GM06990 (cell line): ENCODE results near the gene MT1X.

Experiments
- DNase-seq: peaks from one replicate; pipeline ENCODE4 v3.0.0-alpha.2; 2011; ENCODE audit not compliant: insufficient read length; ENCODE audit errors: extremely low read depth
- H3K27me3 ChIP-seq: replicated peaks from 2 replicates; pipeline ENCODE4 v1.6.0; 2011; ENCODE audit warnings: low read length; ENCODE audit not compliant: control insufficient read depth, insufficient read depth
- H3K36me3 ChIP-seq: 2 replicates; pipeline ENCODE4 v1.5.1; 2011; ENCODE audit warnings: low read length; ENCODE audit not compliant: control insufficient read depth, insufficient read depth
- H3K4me3 ChIP-seq: replicated peaks from 2 replicates; pipeline ENCODE4 v1.5.1; 2011; ENCODE audit warnings: low read depth, mild to moderate bottlenecking, control low read depth, low read length
- CTCF ChIP-seq: IDR thresholded peaks from 2 replicates; pipeline ENCODE4 v1.5.1; 2011; ENCODE audit warnings: low read length, control low read depth, mild to moderate bottlenecking, inconsistent platforms; ENCODE audit not compliant: insufficient read depth, poor library complexity, severe bottlenecking

MT1X gene

GRCh38 chr16:56702836-56703235 lies 20.6 kb downstream of the MT1X start:
- Histone ChIP-seq H3K4me3 (no peak overlapping the region), H3K27me3 (no peaks in the 10 kb centered on the region), H3K36me3 (no peaks in the 10 kb centered on the region)
- TF ChIP-seq CTCF, result no peak
- no peak for DNase-seq

GRCh38 chr16:56708525-56709442 lies 26.5 kb downstream of the MT1X start:
- Histone ChIP-seq H3K36me3 (no peaks in the 10 kb centered on the region), H3K27me3 (0 out of 2 replicates have a peak, but pooled peaks cover 2% of the 10 kb centered on the region), H3K4me3 (no peak overlapping the region)
- no peak for TF ChIP-seq CTCF
- no peak for DNase-seq

- no peaks in the 10 kb centered on the region for H3K36me3 ChIP-seq
- no peak overlapping the region for H3K4me3 ChIP-seq
- 0 out of 2 replicates have a peak, but pooled peaks cover 2% of the 10 kb centered on the region for H3K27me3 ChIP-seq
- no peak for DNase-seq
- no peak for TF ChIP-seq CTCF
Observed at GRCh38 chr16:56709443-56710040, 27.3 kb downstream of the MT1X start.

GRCh38 chr16:56710181-56710737 lies 28.0 kb downstream of the MT1X start:
- no peaks in the 10 kb centered on the region for H3K36me3 ChIP-seq
- no peak for TF ChIP-seq CTCF
- H3K4me3 ChIP-seq, result no peak overlapping the region
- DNase-seq, result no peak
- 0 out of 2 replicates have a peak, but pooled peaks cover 2% of the 10 kb centered on the region for H3K27me3 ChIP-seq

- DNase-seq, result no peak
- H3K36me3 ChIP-seq, result no peaks in the 10 kb centered on the region
- H3K4me3 ChIP-seq, result no peak overlapping the region
- H3K27me3 ChIP-seq, result 0 out of 2 replicates have a peak, but pooled peaks cover 2% of the 10 kb centered on the region
- TF ChIP-seq CTCF, result no peak
Observed at GRCh38 chr16:56711862-56712261, 29.6 kb downstream of the MT1X start.
